ENCODE data around the gene NKAIN2.
"Not testable (repeated sequence)": the region's sequence is repeated elsewhere in the genome, so short reads cannot be mapped to it uniquely, and the experiment has no call there.

The NKAIN2 gene

GRCh38 chr6:123896869-123897268, 93.2 kb downstream of the NKAIN2 start:
- DNase-seq, result no peak

GRCh38 chr6:123897965-123898364, 94.3 kb downstream of the NKAIN2 start:
- no peak for DNase-seq

GRCh38 chr6:123898665-123899064, 95.0 kb downstream of the NKAIN2 start:
- no peak for DNase-seq

- DNase-seq, result no peak
Observed at GRCh38 chr6:123899745-123900144, 96.1 kb downstream of the NKAIN2 start.

GRCh38 chr6:123901436-123901835, 97.8 kb downstream of the NKAIN2 start:
- DNase-seq, result no peak

GRCh38 chr6:123902738-123903313, 99.2 kb downstream of the NKAIN2 start:
- DNase-seq, result no peak

- DNase-seq, result no peak
Observed at GRCh38 chr6:123904228-123904627, 100.6 kb downstream of the NKAIN2 start.

GRCh38 chr6:123908797-123909196, 105.1 kb downstream of the NKAIN2 start:
- DNase-seq, result no peak

- DNase-seq, result no peak
Observed at GRCh38 chr6:123909989-123910388, 106.3 kb downstream of the NKAIN2 start.

- DNase-seq, result no peak
Observed at GRCh38 chr6:123913863-123914262, 110.2 kb downstream of the NKAIN2 start.

GRCh38 chr6:123923379-123923778, 119.7 kb downstream of the NKAIN2 start:
- DNase-seq, result not testable (repeated sequence)

GRCh38 chr6:123925350-123925749, 121.7 kb downstream of the NKAIN2 start:
- DNase-seq, result no peak

- no peak for DNase-seq
Observed at GRCh38 chr6:123925842-123926399, 122.3 kb downstream of the NKAIN2 start.

GRCh38 chr6:123928529-123928928, 124.9 kb downstream of the NKAIN2 start:
- no peak for DNase-seq

- DNase-seq, result no peak
Observed at GRCh38 chr6:123931928-123932327, 128.3 kb downstream of the NKAIN2 start.

- no peak for DNase-seq
Observed at GRCh38 chr6:123940551-123940950, 136.9 kb downstream of the NKAIN2 start.

- DNase-seq, result no peak
Observed at GRCh38 chr6:123941855-123942254, 138.2 kb downstream of the NKAIN2 start.

- no peak for DNase-seq
Observed at GRCh38 chr6:123945386-123945785, 141.7 kb downstream of the NKAIN2 start.

GRCh38 chr6:123953920-123954319, 150.3 kb downstream of the NKAIN2 start:
- DNase-seq, result no peak

- no peak for DNase-seq
Observed at GRCh38 chr6:123956492-123957139, 153.0 kb downstream of the NKAIN2 start.

- no peak for DNase-seq
Observed at GRCh38 chr6:123962508-123962907, 158.8 kb downstream of the NKAIN2 start.

- DNase-seq, result no peak
Observed at GRCh38 chr6:123965894-123966293, 162.2 kb downstream of the NKAIN2 start.

GRCh38 chr6:123966618-123967017, 163.0 kb downstream of the NKAIN2 start:
- DNase-seq, result no peak

- no peak for DNase-seq
Observed at GRCh38 chr6:123967905-123968304, 164.2 kb downstream of the NKAIN2 start.

Data from activated gamma-delta T cell (primary cell).